HL-60 (cell line): Measurements from ENCODE around the gene XAB2.

Experiments used
- DNase-seq, 2 experiments: peaks; one replicate each; pipeline ENCODE4 v3.0.0-alpha.2; 2010 to 2020; ENCODE audit warnings: low read depth in 1 of 2, low spot score in 1 of 2
- H3K27ac ChIP-seq: fragments of 250-450 bp; sonication (Bioruptor Pico); replicated peaks from 2 replicates; pipeline ENCODE4 v1.5.1; 2020; ENCODE audit warnings: mild to moderate bottlenecking, moderate library complexity
- H3K27me3 ChIP-seq: fragments of 250-450 bp; sonication (Bioruptor Pico); 2 replicates; pipeline ENCODE4 v1.5.1; 2021; ENCODE audit warnings: mild to moderate bottlenecking, moderate library complexity; ENCODE audit not compliant: insufficient read depth, poor library complexity, severe bottlenecking
- H3K4me3 ChIP-seq: replicated peaks from 2 replicates; pipeline ENCODE4 v1.5.1; 2011; ENCODE audit warnings: mild to moderate bottlenecking, control low read depth, low read length; ENCODE audit not compliant: insufficient read depth
- GABPA ChIP-seq: IDR thresholded peaks from 2 replicates; pipeline ENCODE4 v1.6.1; 2012; ENCODE audit warnings: low read depth
- POLR2AphosphoS5 ChIP-seq: IDR thresholded peaks from 2 replicates; pipeline ENCODE4 v1.6.1; 2012; ENCODE audit warnings: low read depth
- SPI1 ChIP-seq: IDR thresholded peaks from 2 replicates; pipeline ENCODE4 v1.6.1; 2012; ENCODE audit warnings: low read depth, mild to moderate bottlenecking, borderline replicate concordance
- TF ChIP-seq, protein P1 (sequence below): IDR thresholded peaks from one replicate; pipeline ENCODE4 v1.5.1; 2011; ENCODE audit warnings: low read length, control low read depth, inconsistent platforms; ENCODE audit not compliant: insufficient read depth
- TF ChIP-seq, protein P2 (sequence below): IDR thresholded peaks from 2 replicates; pipeline ENCODE4 v1.6.1; 2012; ENCODE audit warnings: low read depth; ENCODE audit not compliant: insufficient replicate concordance

XAB2 gene

GRCh38 chr19:7589822-7590221 is 39.5 kb downstream of the XAB2 start:
- Histone ChIP-seq H3K27ac (no peak overlapping the region), H3K27me3 (peaks cover 11% of the 10 kb centered on the region), H3K4me3 (no peak overlapping the region)
- no peak for TF ChIP-seq SPI1
- TF ChIP-seq, protein P1, sequence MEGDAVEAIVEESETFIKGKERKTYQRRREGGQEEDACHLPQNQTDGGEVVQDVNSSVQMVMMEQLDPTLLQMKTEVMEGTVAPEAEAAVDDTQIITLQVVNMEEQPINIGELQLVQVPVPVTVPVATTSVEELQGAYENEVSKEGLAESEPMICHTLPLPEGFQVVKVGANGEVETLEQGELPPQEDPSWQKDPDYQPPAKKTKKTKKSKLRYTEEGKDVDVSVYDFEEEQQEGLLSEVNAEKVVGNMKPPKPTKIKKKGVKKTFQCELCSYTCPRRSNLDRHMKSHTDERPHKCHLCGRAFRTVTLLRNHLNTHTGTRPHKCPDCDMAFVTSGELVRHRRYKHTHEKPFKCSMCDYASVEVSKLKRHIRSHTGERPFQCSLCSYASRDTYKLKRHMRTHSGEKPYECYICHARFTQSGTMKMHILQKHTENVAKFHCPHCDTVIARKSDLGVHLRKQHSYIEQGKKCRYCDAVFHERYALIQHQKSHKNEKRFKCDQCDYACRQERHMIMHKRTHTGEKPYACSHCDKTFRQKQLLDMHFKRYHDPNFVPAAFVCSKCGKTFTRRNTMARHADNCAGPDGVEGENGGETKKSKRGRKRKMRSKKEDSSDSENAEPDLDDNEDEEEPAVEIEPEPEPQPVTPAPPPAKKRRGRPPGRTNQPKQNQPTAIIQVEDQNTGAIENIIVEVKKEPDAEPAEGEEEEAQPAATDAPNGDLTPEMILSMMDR, result no peak
- TF ChIP-seq POLR2AphosphoS5, result no peak
- TF ChIP-seq, protein P2, sequence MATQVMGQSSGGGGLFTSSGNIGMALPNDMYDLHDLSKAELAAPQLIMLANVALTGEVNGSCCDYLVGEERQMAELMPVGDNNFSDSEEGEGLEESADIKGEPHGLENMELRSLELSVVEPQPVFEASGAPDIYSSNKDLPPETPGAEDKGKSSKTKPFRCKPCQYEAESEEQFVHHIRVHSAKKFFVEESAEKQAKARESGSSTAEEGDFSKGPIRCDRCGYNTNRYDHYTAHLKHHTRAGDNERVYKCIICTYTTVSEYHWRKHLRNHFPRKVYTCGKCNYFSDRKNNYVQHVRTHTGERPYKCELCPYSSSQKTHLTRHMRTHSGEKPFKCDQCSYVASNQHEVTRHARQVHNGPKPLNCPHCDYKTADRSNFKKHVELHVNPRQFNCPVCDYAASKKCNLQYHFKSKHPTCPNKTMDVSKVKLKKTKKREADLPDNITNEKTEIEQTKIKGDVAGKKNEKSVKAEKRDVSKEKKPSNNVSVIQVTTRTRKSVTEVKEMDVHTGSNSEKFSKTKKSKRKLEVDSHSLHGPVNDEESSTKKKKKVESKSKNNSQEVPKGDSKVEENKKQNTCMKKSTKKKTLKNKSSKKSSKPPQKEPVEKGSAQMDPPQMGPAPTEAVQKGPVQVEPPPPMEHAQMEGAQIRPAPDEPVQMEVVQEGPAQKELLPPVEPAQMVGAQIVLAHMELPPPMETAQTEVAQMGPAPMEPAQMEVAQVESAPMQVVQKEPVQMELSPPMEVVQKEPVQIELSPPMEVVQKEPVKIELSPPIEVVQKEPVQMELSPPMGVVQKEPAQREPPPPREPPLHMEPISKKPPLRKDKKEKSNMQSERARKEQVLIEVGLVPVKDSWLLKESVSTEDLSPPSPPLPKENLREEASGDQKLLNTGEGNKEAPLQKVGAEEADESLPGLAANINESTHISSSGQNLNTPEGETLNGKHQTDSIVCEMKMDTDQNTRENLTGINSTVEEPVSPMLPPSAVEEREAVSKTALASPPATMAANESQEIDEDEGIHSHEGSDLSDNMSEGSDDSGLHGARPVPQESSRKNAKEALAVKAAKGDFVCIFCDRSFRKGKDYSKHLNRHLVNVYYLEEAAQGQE, result no peak
- no peak for TF ChIP-seq GABPA
- no peak for DNase-seq

DNA sequence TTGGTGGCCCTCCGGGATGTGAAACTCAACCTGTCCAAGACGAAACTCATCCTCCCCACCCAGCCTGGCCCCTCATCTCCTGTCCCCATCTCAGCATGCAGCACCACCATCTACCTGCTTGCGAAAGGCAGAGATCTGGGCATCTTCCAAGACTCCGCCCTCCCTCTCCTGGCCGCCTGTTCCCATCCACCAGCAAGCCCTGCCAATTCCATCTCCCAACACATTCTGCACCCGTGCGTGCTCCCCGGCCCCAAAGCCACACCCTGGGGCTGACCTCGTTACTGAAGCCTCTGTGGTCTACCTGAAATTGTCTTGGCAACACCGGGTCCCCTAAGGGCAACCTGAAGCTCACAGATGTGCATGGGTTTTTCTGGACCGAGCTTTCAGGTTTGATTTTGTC is 46.9 kb downstream of the XAB2 start:
- no peak for DNase-seq
- H3K27ac ChIP-seq, result no peak overlapping the region
- H3K27me3 ChIP-seq, result no peaks in the 10 kb centered on the region
- no peak for TF ChIP-seq POLR2AphosphoS5
- no peak for TF ChIP-seq GABPA
- no peak for TF ChIP-seq SPI1
- TF ChIP-seq, protein P2, result no peak
- TF ChIP-seq, protein P1, result no peak
- no peak overlapping the region for H3K4me3 ChIP-seq

GRCh38 chr19:7579182-7579581 is 50.2 kb downstream of the XAB2 start:
- Histone ChIP-seq H3K27ac (no peak overlapping the region), H3K27me3 (no peaks in the 10 kb centered on the region), H3K4me3 (no peak overlapping the region)
- no peak for DNase-seq
- TF ChIP-seq, protein P2, result no peak
- TF ChIP-seq GABPA (no peak), POLR2AphosphoS5 (no peak), SPI1 (no peak)
- TF ChIP-seq, protein P1, result no peak
